Measurements from ENCODE around the gene MYH2. TPM values are rescaled to one million over a fixed set of nuclear protein-coding genes. Genes with fewer than 3 reads are reported as not detected.

MYH2 gene
- total RNA-seq, 2 experiments from 2014 or later, result not detected

- no peak for DNase-seq
- Mint-ChIP-seq H3K9me3 (peaks cover 27% of the 10 kb centered on the region), H3K4me3 (no peak overlapping the region), H3K36me3 (ENCODE audit: low read depth) (peaks cover 2% of the 10 kb centered on the region), H3K27me3 (no peaks in the 10 kb centered on the region), H3K27ac (no peak overlapping the region), H3K4me1 (no peaks in the 10 kb centered on the region)
- ChIA-PET CTCF (no interaction called here), POLR2A (no interaction called here)
These were observed 67.2 kb downstream of the MYH2 start for GRCh38 chr17:10482252-10482651.

GRCh38 chr17:10477701-10478100 is 71.8 kb downstream of the MYH2 start:
- no peak for DNase-seq
- Mint-ChIP-seq H3K4me1 (no peaks in the 10 kb centered on the region), H3K27ac (no peak overlapping the region), H3K27me3 (no peaks in the 10 kb centered on the region), H3K36me3 (ENCODE audit: low read depth) (no peaks in the 10 kb centered on the region), H3K4me3 (no peak overlapping the region), H3K9me3 (peaks cover 5% of the 10 kb centered on the region)
- POLR2A ChIA-PET, result no interaction called here
- CTCF ChIA-PET, result no interaction called here

GRCh38 chr17:10474536-10474935 is 74.9 kb downstream of the MYH2 start:
- CTCF ChIA-PET, result no interaction called here
- no peaks in the 10 kb centered on the region for H3K4me1 Mint-ChIP-seq

GRCh38 chr17:10471858-10472257 is 77.6 kb downstream of the MYH2 start:
- no peaks in the 10 kb centered on the region for H3K36me3 Mint-ChIP-seq (ENCODE audit: low read depth)
- H3K4me3 Mint-ChIP-seq, result no peak overlapping the region
- H3K4me1 Mint-ChIP-seq, result no peaks in the 10 kb centered on the region
- no peak overlapping the region for H3K27ac Mint-ChIP-seq
- DNase-seq, result no peak
- H3K9me3 Mint-ChIP-seq, result no peaks in the 10 kb centered on the region
- ChIA-PET POLR2A (no interaction called here), CTCF (no interaction called here)
- H3K27me3 Mint-ChIP-seq, result no peaks in the 10 kb centered on the region

More at GRCh38 chr17:10474536-10474935, 74.9 kb downstream of the MYH2 start:
- DNase-seq, result no peak
- Mint-ChIP-seq H3K27ac (no peak overlapping the region), H3K36me3 (ENCODE audit: low read depth) (no peaks in the 10 kb centered on the region), H3K4me3 (no peak overlapping the region), H3K27me3 (no peaks in the 10 kb centered on the region), H3K9me3 (no peaks in the 10 kb centered on the region)
- POLR2A ChIA-PET, result no interaction called here

Other genes starting within 250 kb of the MYH2 start
- not detected for gene MYH13, start 176.7 kb downstream of the MYH2 start, total RNA-seq
- not detected for gene MYH8, start 127.7 kb downstream of the MYH2 start, total RNA-seq
- not detected for gene MYH4, start 80.1 kb downstream of the MYH2 start, total RNA-seq
- gene MYH1, start 31.1 kb downstream of the MYH2 start, total RNA-seq, result not detected
- gene MYH3, start 107.7 kb upstream of the MYH2 start, total RNA-seq, result 1 to 10 TPM; 3.9 to 5.5 TPM
- 10 to 100 TPM; 23.7 to 25.3 TPM for gene SCO1, start 147.9 kb upstream of the MYH2 start, total RNA-seq
- 10 to 100 TPM; 16.0 to 16.1 TPM for gene ADPRM, start 147.9 kb upstream of the MYH2 start, total RNA-seq
- gene TMEM220, start 180.4 kb upstream of the MYH2 start, total RNA-seq, result under 1 TPM; 0.42 to 0.50 TPM